ENCODE measurements around the gene KHDC4. TPM values are rescaled to one million over a fixed set of nuclear protein-coding genes. Genes with fewer than 3 reads are reported as not detected.

KHDC4 gene
- total and polyA plus RNA-seq, 2 of the 13 experiments (the other 11 are each of a cell fraction or from before 2014, with no cell fraction given): 33.5 to 92.0 TPM

- TF ChIP-seq, protein P1, sequence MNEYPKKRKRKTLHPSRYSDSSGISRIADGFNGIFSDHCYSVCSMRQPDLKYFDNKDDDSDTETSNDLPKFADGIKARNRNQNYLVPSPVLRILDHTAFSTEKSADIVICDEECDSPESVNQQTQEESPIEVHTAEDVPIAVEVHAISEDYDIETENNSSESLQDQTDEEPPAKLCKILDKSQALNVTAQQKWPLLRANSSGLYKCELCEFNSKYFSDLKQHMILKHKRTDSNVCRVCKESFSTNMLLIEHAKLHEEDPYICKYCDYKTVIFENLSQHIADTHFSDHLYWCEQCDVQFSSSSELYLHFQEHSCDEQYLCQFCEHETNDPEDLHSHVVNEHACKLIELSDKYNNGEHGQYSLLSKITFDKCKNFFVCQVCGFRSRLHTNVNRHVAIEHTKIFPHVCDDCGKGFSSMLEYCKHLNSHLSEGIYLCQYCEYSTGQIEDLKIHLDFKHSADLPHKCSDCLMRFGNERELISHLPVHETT (CRISPR knock-in tag; conservative IDR thresholded peaks at IDR 0.05): no peak
- TF ChIP-seq ZNF549 (CRISPR knock-in tag; IDR thresholded peaks at IDR 0.05) (no peak), GPBP1L1 (CRISPR knock-in tag; IDR thresholded peaks at IDR 0.05) (no peak), ZNF530 (CRISPR knock-in tag; IDR thresholded peaks at IDR 0.05; ENCODE audit: low read depth) (no peak), POGK (CRISPR knock-in tag; conservative IDR thresholded peaks at IDR 0.05) (peak; percentile 58; the same call in 1 of the 2 replicates), ZMYM2 (CRISPR knock-in tag; IDR thresholded peaks at IDR 0.05) (no peak), ZNF282 (IDR thresholded peaks at IDR 0.05; ENCODE audit: partially characterized antibody) (no peak), CREB3 (CRISPR knock-in tag; IDR thresholded peaks at IDR 0.05) (no peak), SMARCC2 (IDR thresholded peaks at IDR 0.05) (no peak), DMAP1 (CRISPR knock-in tag; IDR thresholded peaks at IDR 0.05) (no peak; the same call in 1 of the 2 replicates), ATF7 (IDR thresholded peaks at IDR 0.05) (no peak), ATF7 (CRISPR knock-in tag; IDR thresholded peaks at IDR 0.05) (no peak), HMG20B (CRISPR knock-in tag; conservative IDR thresholded peaks at IDR 0.05) (no peak), MIER2 (CRISPR knock-in tag; IDR thresholded peaks at IDR 0.05) (no peak), CAMTA2 (CRISPR knock-in tag; IDR thresholded peaks at IDR 0.05; ENCODE audit: borderline replicate concordance) (no peak), TGIF2 (CRISPR knock-in tag; IDR thresholded peaks at IDR 0.05) (no peak), SRY (CRISPR knock-in tag; IDR thresholded peaks at IDR 0.05) (no peak), ZFP90 (CRISPR knock-in tag; IDR thresholded peaks at IDR 0.05; ENCODE audit: borderline replicate concordance) (no peak), ZNF768 (CRISPR knock-in tag; IDR thresholded peaks at IDR 0.05) (0 out of 2 replicates have a peak, but pooled peaks have one; percentile 20), ZNF205 (CRISPR knock-in tag; IDR thresholded peaks at IDR 0.05) (no peak), KDM4B (CRISPR knock-in tag; IDR thresholded peaks at IDR 0.05) (no peak), CBX1 (IDR thresholded peaks at IDR 0.05; ENCODE audit: low read depth) (peak; percentile 41), BHLHE40 (IDR thresholded peaks at IDR 0.05; ENCODE audit: low read length) (no peak; the same call in 1 of the 2 replicates), BRCA1 (CRISPR knock-in tag; IDR thresholded peaks at IDR 0.05) (no peak), CHCHD3 (CRISPR knock-in tag; IDR thresholded peaks at IDR 0.05) (no peak), KDM5A (IDR thresholded peaks at IDR 0.05; ENCODE audit: borderline replicate concordance, low read length) (no peak; the same call in 1 of the 2 replicates), ZFP41 (CRISPR knock-in tag; IDR thresholded peaks at IDR 0.05; ENCODE audit: borderline replicate concordance) (no peak)
- TF ChIP-seq, protein P2, sequence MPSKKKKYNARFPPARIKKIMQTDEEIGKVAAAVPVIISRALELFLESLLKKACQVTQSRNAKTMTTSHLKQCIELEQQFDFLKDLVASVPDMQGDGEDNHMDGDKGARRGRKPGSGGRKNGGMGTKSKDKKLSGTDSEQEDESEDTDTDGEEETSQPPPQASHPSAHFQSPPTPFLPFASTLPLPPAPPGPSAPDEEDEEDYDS (CRISPR knock-in tag; IDR thresholded peaks at IDR 0.05): 0 out of 2 replicates have a peak, but pooled peaks have one; percentile 27
Measured at GRCh38 chr1:155978325-155978972, 44.2 kb upstream of the KHDC4 start, which contains the start of gene ARHGEF2 (continued).
